GM12878 (cell line): ENCODE measurements around the gene NUAK2.

Source experiments
- CTCF ChIP-seq, 3 experiments: IDR thresholded peaks in 2 of 3; conservative IDR thresholded peaks in 1 of 3; 2 replicates each; pipeline ENCODE4 v1.5.1; 2011; ENCODE audit warnings: low read depth in 3 of 3, low read length in 3 of 3, mild to moderate bottlenecking in 3 of 3, control low read depth in 2 of 3, moderate library complexity in 2 of 3, inconsistent platforms in 1 of 3, mixed read lengths in 1 of 3; ENCODE audit not compliant: control insufficient read depth in 2 of 3, insufficient read depth in 1 of 3; ENCODE audit errors: extremely low read depth in 1 of 3
- IRF5 ChIP-seq: fragments of 450-650 bp; IDR thresholded peaks from 2 replicates; pipeline ENCODE4 v1.6.1; 2017; ENCODE audit warnings: borderline replicate concordance
- POLR2A ChIP-seq: IDR thresholded peaks from 2 replicates; pipeline ENCODE4 v1.6.1; 2011; ENCODE audit warnings: low read depth, mild to moderate bottlenecking, low read length
- POLR2AphosphoS5 ChIP-seq: IDR thresholded peaks from 2 replicates; pipeline ENCODE4 v1.6.1; 2011; ENCODE audit warnings: mild to moderate bottlenecking, low read length, inconsistent platforms
- STAT1 ChIP-seq: fragments of 450-650 bp; conservative IDR thresholded peaks from 2 replicates; pipeline ENCODE4 v1.6.1; 2014; ENCODE audit warnings: antibody characterized with exemption, mild to moderate bottlenecking
- USF2 ChIP-seq: IDR thresholded peaks from 2 replicates; pipeline ENCODE4 v1.6.1; 2011; ENCODE audit warnings: low read depth, low read length, improper control_type of control experiment, borderline replicate concordance
- ZNF384 ChIP-seq: IDR thresholded peaks from 2 replicates; pipeline ENCODE4 v1.6.1; 2012; ENCODE audit warnings: low read depth, mild to moderate bottlenecking, low read length, improper control_type of control experiment, borderline replicate concordance

GRCh38 chr1:205353612-205354011, 32.1 kb upstream of the NUAK2 start:
- TF ChIP-seq IRF5 (no peak), ZNF384 (no peak), POLR2A (no peak), STAT1 (no peak), CTCF (IDR thresholded peaks at IDR 0.05 in 2 of 3, conservative IDR thresholded peaks at IDR 0.05 in 1 of 3; ENCODE audit: control insufficient read depth in 2 of 3, extremely low read depth in 1 of 3, insufficient read depth in 1 of 3, low read depth in 3 of 3, low read length in 3 of 3) (no peak), USF2 (no peak), POLR2AphosphoS5 (no peak)
